ENCODE data around the gene LMF1. TPM values are rescaled to one million over a fixed set of nuclear protein-coding genes. Genes with fewer than 3 reads are reported as not detected.

The LMF1 gene
- total and polyA plus RNA-seq, 2 of the 8 experiments (the other 6 are each of a cell fraction or from before 2014, with no cell fraction given): 3.5 to 9.1 TPM

DNA sequence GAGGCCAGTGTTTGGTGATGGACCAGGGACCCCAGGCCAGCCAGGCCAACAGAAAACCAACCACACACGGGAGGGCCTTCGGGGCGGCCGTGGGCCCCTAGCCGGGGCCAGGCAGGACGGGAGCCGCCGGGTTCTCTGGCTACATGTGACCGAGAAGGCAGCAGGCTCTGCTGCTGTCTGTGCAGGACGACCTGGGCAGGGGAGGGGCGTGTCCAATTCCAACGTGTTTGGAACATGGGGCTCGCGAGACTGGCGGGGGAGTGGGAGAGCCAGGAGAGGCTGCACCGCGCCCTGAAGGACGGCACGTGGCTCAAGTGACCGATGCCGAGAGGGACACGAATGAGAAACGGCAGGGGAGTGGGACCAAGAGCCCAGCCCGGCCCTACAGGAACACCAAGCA lies 75.4 kb downstream of the LMF1 start:
- Histone ChIP-seq H2BK5ac (ENCODE audit: low read depth, low read length) (no peak overlapping the region), H2BK120ac (replicated peaks; ENCODE audit: low read depth, low read length) (no peak overlapping the region), H3K4me2 (ENCODE audit: insufficient read depth in 1 of 2, low read depth in 2 of 2, low read length in 2 of 2) (no peak overlapping the region), H4K5ac (ENCODE audit: insufficient read length, low read depth, low read length) (no peak overlapping the region), H4K8ac (ENCODE audit: extremely low read depth, insufficient read depth, low read length) (peak overlapping the region; percentile 30), H3K23ac (ENCODE audit: insufficient read length) (no peak overlapping the region), H3K56ac (replicated peaks; ENCODE audit: insufficient read length, low read depth, low read length) (no peak overlapping the region), H3K79me1 (ENCODE audit: low read depth, low read length) (no peaks in the 10 kb centered on the region), H3K27ac (ENCODE audit: low read depth, low read length) (no peak overlapping the region), H3K9ac (replicated peaks in 1 of 4; ENCODE audit: extremely low read depth in 1 of 4, low read depth in 3 of 4, low read length in 3 of 4) (no peak overlapping the region), H4K91ac (replicated peaks; ENCODE audit: insufficient read length, low read length) (no peak overlapping the region), H3K23me2 (ENCODE audit: low read depth, low read length) (no peaks in the 10 kb centered on the region), H3K36me3 (ENCODE audit: control insufficient read depth in 2 of 4, insufficient read depth in 4 of 4, low read length in 3 of 4) (no peaks in the 10 kb centered on the region), H4K20me1 (replicated peaks in 1 of 2; ENCODE audit: control insufficient read depth in 1 of 2, insufficient read depth in 2 of 2, low read length in 2 of 2) (no peaks in the 10 kb centered on the region), H3K9me3 (ENCODE audit: insufficient read depth in 2 of 2, low read depth in 1 of 2, low read length in 1 of 2) (peaks cover 0 to 5% of the 10 kb centered on the region in 2 experiments; a peak in 1 of 4 replicates), H2BK20ac (ENCODE audit: low read length) (no peak overlapping the region), H3K18ac (ENCODE audit: extremely low read depth, low read length) (no peak overlapping the region), H3K4ac (replicated peaks; ENCODE audit: insufficient read length, low read depth, low read length) (no peak overlapping the region), H2BK15ac (ENCODE audit: low read length) (no peak overlapping the region), H3K14ac (ENCODE audit: insufficient read length) (no peak overlapping the region), H3K4me3 (ENCODE audit: extremely low read depth in 1 of 4, insufficient read depth in 2 of 4, low read depth in 3 of 4, low read length in 4 of 4) (no peak overlapping the region), H3K79me2 (ENCODE audit: control insufficient read depth in 1 of 2, insufficient read depth in 2 of 2, low read length in 2 of 2) (no peaks in the 10 kb centered on the region), H3K4me1 (replicated peaks in 1 of 4; ENCODE audit: control insufficient read depth in 3 of 4, insufficient read depth in 4 of 4, low read length in 3 of 4) (peaks cover 0 to 2% (median under 1%) of the 10 kb centered on the region in 4 experiments; a peak in 2 of 7 replicates), H2AK5ac (ENCODE audit: low read depth, low read length) (no peak overlapping the region), H2AFZ (ENCODE audit: low read length) (no peak overlapping the region), H2BK12ac (ENCODE audit: low read depth, low read length) (no peak overlapping the region), H3K27me3 (replicated peaks in 1 of 4; ENCODE audit: control insufficient read depth in 3 of 4, extremely low read depth in 1 of 4, insufficient read depth in 3 of 4, low read length in 3 of 4) (no peaks in the 10 kb centered on the region)
- DNase-seq (ENCODE audit: low read depth in 1 of 2, low spot score in 2 of 2): no peak
- 82% methylated on average over 21 of the region's 24 CpGs; no CpG with 5 or more reads in 1 of the 2 experiments for WGBS, 2 experiments (ENCODE audit: extremely low coverage in 1 of 2, insufficient coverage in 1 of 2, insufficient read length in 1 of 2, insufficient replicate concordance in 2 of 2, low coverage in 1 of 2, low lambda C conversion rate in 2 of 2, missing lambda C conversion rate in 1 of 2)
- TF ChIP-seq KDM5A (IDR thresholded peaks at IDR 0.05; ENCODE audit: low read length): no peak
- TF ChIP-seq CBX5 (IDR thresholded peaks at IDR 0.05; ENCODE audit: low read depth, low read length): no peak
- TF ChIP-seq USF2 (IDR thresholded peaks at IDR 0.05; ENCODE audit: low read length): no peak
- no peak for TF ChIP-seq POLR2A (IDR thresholded peaks at IDR 0.05; ENCODE audit: control extremely low read depth in 1 of 2, low read depth in 2 of 2, low read length in 2 of 2)
- no peak for TF ChIP-seq EP300 (IDR thresholded peaks at IDR 0.05; ENCODE audit: borderline replicate concordance in 1 of 2, low read depth in 2 of 2, low read length in 2 of 2)
- ChIA-PET CTCF (ENCODE audit: partially characterized antibody) (interaction anchor here (0.6 kb wide), 1 partner anchor 174 kb away, joined by 3 read pairs; no protein-coding TSS in a partner anchor), POLR2A (ENCODE audit: partially characterized antibody) (no interaction called here)
- FAIRE-seq: no peak

Measured in H1 (cell line).